ENCODE measurements around the gene RAB3D.
"Not testable (repeated sequence)": the region's sequence is repeated elsewhere in the genome, so short reads cannot be mapped to it uniquely, and the experiment has no call there.

RAB3D gene

GRCh38 chr19:11337080-11337479 lies 2.4 kb downstream of the RAB3D start:
- DNase-seq: no peak

- no peak for DNase-seq
Observed at GRCh38 chr19:11335449-11336146, 3.9 kb downstream of the RAB3D start.

- not testable (repeated sequence) for DNase-seq
Observed at GRCh38 chr19:11333838-11334237, 5.6 kb downstream of the RAB3D start.

- no peak for DNase-seq
Observed at GRCh38 chr19:11332822-11333221, 6.6 kb downstream of the RAB3D start.

- no peak for DNase-seq
Observed at GRCh38 chr19:11331502-11331901, 8.0 kb downstream of the RAB3D start.

- no peak for DNase-seq
Observed at GRCh38 chr19:11330127-11330526, 9.3 kb downstream of the RAB3D start.

GRCh38 chr19:11325544-11325943 lies 13.9 kb downstream of the RAB3D start:
- no peak for DNase-seq

GRCh38 chr19:11324748-11325389 lies 14.6 kb downstream of the RAB3D start:
- no peak for DNase-seq

GRCh38 chr19:11324079-11324661 lies 15.3 kb downstream of the RAB3D start:
- no peak for DNase-seq

GRCh38 chr19:11323601-11324078 lies 15.8 kb downstream of the RAB3D start:
- DNase-seq: no peak

GRCh38 chr19:11322269-11323024 lies 17.0 kb downstream of the RAB3D start:
- no peak for DNase-seq

- no peak for DNase-seq
Observed at GRCh38 chr19:11321191-11322126, 18.0 kb downstream of the RAB3D start.

GRCh38 chr19:11320278-11320995 lies 19.0 kb downstream of the RAB3D start:
- not testable (repeated sequence) for DNase-seq

- no peak for DNase-seq
Observed at GRCh38 chr19:11306337-11306736, 33.1 kb downstream of the RAB3D start.

- no peak for DNase-seq
Observed at GRCh38 chr19:11304936-11305335, 34.5 kb downstream of the RAB3D start.

- no peak for DNase-seq
Observed at GRCh38 chr19:11300811-11301120, 38.7 kb downstream of the RAB3D start.

- no peak for DNase-seq
Observed at GRCh38 chr19:11299946-11300810, 39.3 kb downstream of the RAB3D start.

GRCh38 chr19:11296264-11296663 lies 43.2 kb downstream of the RAB3D start:
- no peak for DNase-seq

GRCh38 chr19:11295665-11296245 lies 43.7 kb downstream of the RAB3D start, which contains the start of gene TSPAN16:
TSPAN16 (plus strand) TSS chr19:11296160; CDS start chr19:11296298, 138 bp downstream.
- no peak for DNase-seq

GRCh38 chr19:11295180-11295579 lies 44.3 kb downstream of the RAB3D start:
- no peak for DNase-seq
